ENCODE data around the gene KCTD19.

KCTD19 gene

GRCh38 chr16:67282447-67282805 is 44.1 kb downstream of the KCTD19 start:
- FAIRE-seq, result no peak

DNA sequence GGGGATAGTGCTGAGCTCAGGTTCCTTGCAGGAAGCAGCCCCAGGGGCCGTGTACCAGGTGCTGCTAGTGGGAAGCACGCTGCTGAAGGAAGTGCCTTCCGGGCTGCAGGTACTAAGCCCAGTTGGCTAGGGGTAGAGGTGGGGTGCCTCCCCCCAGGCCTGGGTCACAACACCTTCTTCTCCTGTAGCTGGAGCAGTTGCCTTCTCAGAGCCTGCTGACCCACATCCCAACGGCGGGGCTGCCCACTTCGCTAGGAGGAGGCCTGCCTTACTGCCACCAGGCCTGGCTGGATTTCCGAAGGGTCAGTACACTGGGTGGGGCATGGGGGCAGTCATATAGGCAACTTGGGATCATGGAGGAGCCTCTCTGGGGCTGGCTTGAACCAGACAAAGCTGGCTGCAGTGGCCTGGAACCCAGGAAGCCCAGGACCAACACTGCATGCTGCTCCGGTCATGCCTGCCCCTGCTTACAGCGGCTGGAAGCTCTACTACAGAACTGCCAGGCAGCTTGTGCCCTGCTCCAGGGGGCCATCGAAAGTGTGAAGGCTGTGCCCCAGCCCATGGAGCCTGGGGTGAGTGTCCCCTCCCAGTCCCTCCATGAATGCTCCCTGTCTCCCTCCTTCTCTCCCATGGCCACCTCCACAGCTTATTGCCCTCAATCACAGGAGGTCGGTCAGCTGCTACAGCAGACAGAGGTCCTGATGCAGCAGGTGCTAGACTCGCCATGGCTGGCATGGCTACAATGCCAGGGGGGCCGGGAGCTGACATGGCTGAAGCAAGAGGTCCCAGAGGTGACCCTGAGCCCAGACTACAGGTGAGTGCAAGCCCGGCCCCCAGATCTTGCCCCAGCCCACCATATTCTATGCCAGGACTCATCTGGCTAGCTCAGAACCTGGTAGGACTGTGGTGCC is 44.8 kb downstream of the KCTD19 start:
- no peak for FAIRE-seq

GRCh38 chr16:67280090-67281015 is 46.2 kb downstream of the KCTD19 start:
- no peak for FAIRE-seq

GRCh38 chr16:67279296-67280089 is 47.0 kb downstream of the KCTD19 start, which contains the start of gene PLEKHG4:
Gene PLEKHG4, plus strand, starts transcription at chr16:67279532. Its CDS starts 513 bp downstream, at chr16:67280045.
- FAIRE-seq, result no peak

DNA sequence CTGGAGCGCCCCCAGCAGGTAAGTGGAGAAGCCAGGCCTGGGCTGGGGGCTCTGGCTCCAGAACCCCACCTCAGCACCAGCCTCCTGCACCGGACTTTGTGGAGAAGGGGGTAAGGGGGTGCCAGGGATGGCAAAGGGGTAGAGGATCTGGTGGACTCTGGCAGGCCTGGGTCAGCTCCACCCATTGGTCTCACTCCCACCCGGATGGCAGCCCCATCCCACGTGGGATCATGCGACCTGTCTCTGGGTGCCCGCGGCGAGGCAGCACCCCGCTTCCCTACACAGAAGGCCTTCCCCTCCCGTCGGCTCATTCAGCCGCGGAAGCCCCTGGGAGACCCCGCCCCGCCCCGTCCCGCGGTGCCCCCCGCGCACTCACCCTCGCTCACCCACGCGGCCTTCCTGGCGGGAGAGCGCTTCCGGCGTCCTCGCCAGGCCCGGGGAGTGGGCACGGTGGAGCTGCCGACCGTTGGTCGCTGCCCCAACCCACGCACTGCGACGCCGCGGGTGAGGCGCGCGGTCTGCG is 47.7 kb downstream of the KCTD19 start:
- FAIRE-seq, result no peak

DNA sequence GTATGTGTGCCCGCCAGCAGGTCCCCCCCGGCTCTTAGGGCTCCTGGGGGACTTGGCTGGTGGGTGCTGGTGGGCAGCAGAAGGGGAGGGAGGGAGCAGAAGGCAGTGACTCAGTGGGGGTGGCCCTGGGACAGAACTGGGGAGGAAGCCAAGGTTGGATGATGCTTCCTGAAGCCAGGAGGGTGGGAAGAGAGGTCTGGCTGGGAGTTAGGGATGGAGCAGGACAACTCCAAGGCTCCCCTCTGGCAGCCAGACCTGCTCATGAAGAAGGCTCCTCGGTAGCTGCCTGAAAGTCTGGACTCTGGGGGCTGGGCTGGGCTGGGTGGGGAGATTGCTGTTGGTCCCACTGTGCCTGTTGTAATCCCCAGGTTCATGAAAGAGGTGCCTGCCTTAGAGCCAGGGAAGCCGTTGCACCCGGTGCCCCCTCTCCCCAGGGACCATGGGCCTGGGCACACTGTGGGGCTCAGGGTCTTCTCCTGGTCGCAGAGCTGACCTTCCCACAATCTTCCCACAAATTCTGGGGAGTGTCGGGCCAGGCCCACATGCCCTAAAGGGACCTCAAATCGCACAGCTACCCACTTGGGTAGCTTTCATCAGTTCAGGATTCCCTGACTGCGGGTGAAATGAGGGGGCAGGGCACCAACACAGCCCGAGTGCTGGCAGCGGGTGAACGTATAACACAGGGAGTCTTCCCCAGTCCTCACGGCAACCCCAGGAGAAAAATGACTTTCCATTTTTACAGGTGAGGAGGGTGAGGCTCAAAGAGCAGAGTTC is 48.4 kb downstream of the KCTD19 start:
- FAIRE-seq, result no peak

DNA sequence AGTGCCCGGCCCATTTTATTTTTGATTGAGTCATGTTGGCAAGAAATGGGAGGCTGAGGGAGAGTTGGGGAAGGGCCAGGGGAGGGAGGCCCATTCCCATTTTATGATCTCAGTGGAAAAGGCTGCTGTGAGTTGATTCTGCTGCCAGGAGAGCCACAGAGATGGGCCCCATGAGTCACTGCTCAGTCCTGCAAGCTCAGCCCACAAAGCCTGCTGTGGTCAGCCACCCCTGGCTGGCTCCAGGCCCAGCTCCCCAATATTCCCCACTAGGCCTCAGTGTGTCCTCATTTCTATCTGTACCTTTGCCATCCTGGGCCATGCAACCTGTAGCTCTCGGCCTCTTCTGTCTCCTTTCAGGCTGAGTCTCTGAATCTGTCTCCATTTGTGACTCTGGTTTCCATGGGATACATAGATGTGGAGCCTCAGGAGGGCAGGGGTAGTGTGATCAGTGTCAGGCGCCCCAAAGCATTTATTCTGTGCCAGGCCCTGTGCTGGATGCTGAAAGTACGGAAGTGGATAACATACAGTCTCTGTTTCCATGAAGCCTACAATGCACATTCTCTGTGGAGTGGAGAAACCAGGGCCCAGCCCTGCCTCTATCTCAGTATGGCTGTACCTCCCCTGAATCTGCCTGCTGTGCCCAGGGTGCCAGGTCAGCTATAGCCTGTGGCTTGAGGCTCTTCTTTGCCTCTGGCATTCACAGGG is 49.1 kb downstream of the KCTD19 start:
- no peak for FAIRE-seq

DNA sequence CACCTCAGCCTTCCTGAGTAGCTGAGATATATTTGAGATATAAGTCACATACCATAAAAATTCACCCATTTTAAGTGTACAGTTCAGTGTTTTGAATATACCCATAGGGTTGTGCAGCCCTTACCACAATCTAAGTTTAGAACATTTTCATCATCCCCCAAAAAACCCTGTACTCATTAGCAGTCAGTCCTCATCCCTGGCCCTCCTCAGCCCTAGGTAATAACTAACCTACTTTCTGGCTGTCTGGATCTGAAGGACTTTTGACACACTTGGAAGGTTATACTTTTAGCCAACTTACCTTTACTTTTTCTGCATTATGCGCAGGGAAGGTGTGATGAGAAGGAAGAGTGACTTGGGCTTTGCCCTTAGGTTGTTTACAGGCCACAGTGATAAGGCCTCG is 51.2 kb downstream of the KCTD19 start:
- FAIRE-seq, result no peak

DNA sequence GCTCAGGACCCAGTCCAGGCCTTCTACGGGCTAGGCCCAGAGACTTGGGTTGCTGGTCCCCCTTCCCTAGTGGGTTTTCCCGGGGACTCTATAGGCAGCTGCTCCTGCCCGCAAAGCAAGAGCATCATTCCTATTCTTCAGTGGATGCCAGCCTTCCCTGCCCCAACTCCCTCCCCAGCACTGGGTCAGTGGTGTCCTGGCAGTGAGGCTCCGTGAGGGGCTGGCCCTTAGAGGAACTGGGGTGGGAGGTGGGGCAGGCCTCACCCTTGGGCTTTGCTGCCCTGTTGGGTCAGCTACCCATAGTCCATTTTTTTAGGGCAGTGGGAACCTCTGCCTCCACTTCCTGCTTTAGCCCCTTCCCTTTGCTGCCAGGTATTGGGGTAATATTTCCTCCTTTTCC is 55.1 kb downstream of the KCTD19 start:
- no peak for FAIRE-seq

GRCh38 chr16:67270931-67271338 is 55.6 kb downstream of the KCTD19 start:
- no peak for FAIRE-seq

GRCh38 chr16:67269766-67270165 is 56.8 kb downstream of the KCTD19 start:
- FAIRE-seq, result no peak

GRCh38 chr16:67268136-67268579 is 58.4 kb downstream of the KCTD19 start:
- FAIRE-seq, result no peak

- FAIRE-seq, result no peak
Measured at GRCh38 chr16:67265834-67266233, 60.7 kb downstream of the KCTD19 start.

- no peak for FAIRE-seq
Measured at GRCh38 chr16:67264866-67265265, 61.7 kb downstream of the KCTD19 start.

DNA sequence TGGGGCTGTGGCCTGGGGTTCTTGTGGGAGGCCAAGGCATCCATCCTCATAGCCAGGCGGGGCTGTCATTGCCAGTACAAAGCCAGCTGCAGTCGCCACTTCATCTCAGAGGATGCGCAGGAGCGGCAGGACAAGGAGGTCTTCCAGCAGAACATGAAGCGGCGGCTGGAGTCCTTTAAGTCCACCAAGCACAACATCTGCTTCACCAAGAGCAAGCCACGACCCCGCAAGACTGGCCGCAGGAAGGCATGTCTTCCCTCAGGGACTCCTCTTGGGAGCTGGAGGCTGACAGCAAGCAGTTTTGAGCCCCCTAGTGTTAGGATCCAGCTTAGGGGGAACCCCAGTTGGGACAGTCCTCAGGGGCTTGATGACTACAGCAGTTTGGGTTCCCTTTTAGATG is 62.3 kb downstream of the KCTD19 start:
- no peak for FAIRE-seq

- FAIRE-seq, result no peak
Measured at GRCh38 chr16:67263201-67263600, 63.3 kb downstream of the KCTD19 start.

DNA sequence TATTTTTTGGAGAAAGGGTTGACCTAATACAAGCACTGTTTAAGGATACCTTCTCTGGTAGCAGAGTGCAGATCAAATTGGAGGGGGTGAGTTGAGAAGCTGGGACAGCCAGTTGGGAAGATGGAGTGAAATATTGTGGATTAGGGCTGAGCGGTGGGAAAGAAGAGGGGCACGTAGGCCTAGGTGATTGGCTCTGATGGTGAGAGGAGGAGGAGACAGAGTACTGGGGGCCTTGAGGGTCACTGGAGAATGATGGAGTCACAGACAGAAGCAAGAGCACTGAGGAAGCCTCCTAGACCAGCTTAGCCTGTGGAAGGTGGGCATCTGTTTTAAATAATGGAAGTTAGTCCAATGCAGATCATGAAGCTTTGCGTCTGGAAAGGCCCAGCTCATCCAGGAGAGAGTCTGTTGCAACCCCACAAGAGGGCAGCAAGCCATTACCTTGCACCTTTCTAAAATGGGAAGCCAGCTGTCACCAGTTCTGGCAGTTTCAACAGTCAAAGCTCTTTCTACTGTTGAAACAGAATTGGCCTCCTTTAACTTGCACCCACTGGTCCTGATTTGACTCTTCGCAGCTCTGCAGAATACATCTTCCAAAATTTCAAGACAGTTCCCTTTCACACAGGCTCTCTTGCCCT is 66.0 kb downstream of the KCTD19 start:
- no peak for FAIRE-seq

DNA sequence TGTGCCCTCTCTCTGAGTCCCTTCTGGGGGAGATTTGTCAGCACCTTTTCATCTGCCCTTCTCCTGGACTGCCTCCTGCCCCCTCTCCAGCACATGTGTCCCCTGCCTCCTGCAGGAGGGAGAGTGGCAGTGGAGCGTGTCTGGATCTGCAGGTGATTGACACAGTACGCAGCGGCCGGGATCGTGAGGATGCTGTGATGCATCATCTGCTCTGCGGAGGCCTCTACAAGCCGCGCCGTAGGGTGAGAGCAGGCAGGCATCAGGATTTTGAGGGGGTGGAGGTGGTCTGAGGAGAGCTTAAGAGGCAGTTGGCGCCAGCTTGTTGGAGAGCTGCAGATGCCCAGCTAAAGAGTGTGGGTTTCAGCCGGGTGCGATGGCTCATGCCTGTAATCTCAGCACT is 66.8 kb downstream of the KCTD19 start:
- no peak for FAIRE-seq

GRCh38 chr16:67258161-67258835 is 68.2 kb downstream of the KCTD19 start:
- no peak for FAIRE-seq
